ENCODE results near the gene NR1H3.

NR1H3 gene

GRCh38 chr11:47244448-47245350 lies 13.1 kb upstream of the NR1H3 start:
- H3K27me3 ChIP-seq (ENCODE audit: control insufficient read depth, insufficient read depth, low read length), result no peaks in the 10 kb centered on the region
- H3K4me3 ChIP-seq (ENCODE audit: low read depth, low read length), result no peak overlapping the region
- no peaks in the 10 kb centered on the region for H3K9me3 ChIP-seq (ENCODE audit: control insufficient read depth, insufficient read depth, low read depth, low read length)
- H3K4me1 ChIP-seq (ENCODE audit: control insufficient read depth, insufficient read depth, low read length), result peaks cover 4% of the 10 kb centered on the region; the same call in 1 of the 2 replicates
- H3K36me3 ChIP-seq (ENCODE audit: control insufficient read depth, insufficient read depth, low read length), result peaks cover 59% of the 10 kb centered on the region
- H3K27ac ChIP-seq (ENCODE audit: low read depth, low read length), result no peak overlapping the region
- H3K9ac ChIP-seq (ENCODE audit: low read length), result no peak overlapping the region

GRCh38 chr11:47245611-47246357 lies 12.0 kb upstream of the NR1H3 start:
- peaks cover 50% of the 10 kb centered on the region for H3K36me3 ChIP-seq (ENCODE audit: control insufficient read depth, insufficient read depth, low read length)
- H3K9ac ChIP-seq (ENCODE audit: low read length), result no peak overlapping the region
- H3K27ac ChIP-seq (ENCODE audit: low read depth, low read length), result no peak overlapping the region
- H3K27me3 ChIP-seq (ENCODE audit: control insufficient read depth, insufficient read depth, low read length), result no peaks in the 10 kb centered on the region
- H3K9me3 ChIP-seq (ENCODE audit: control insufficient read depth, insufficient read depth, low read depth, low read length), result no peaks in the 10 kb centered on the region
- peaks cover 4% of the 10 kb centered on the region; the same call in 1 of the 2 replicates for H3K4me1 ChIP-seq (ENCODE audit: control insufficient read depth, insufficient read depth, low read length)
- no peak overlapping the region for H3K4me3 ChIP-seq (ENCODE audit: low read depth, low read length)

GRCh38 chr11:47247502-47247901 lies 10.3 kb upstream of the NR1H3 start:
- no peaks in the 10 kb centered on the region for H3K9me3 ChIP-seq (ENCODE audit: control insufficient read depth, insufficient read depth, low read depth, low read length)
- H3K36me3 ChIP-seq (ENCODE audit: control insufficient read depth, insufficient read depth, low read length), result peaks cover 34% of the 10 kb centered on the region
- no peaks in the 10 kb centered on the region for H3K27me3 ChIP-seq (ENCODE audit: control insufficient read depth, insufficient read depth, low read length)
- H3K27ac ChIP-seq (ENCODE audit: low read depth, low read length), result no peak overlapping the region
- peaks cover 4% of the 10 kb centered on the region; the same call in 1 of the 2 replicates for H3K4me1 ChIP-seq (ENCODE audit: control insufficient read depth, insufficient read depth, low read length)
- peak overlapping the region; percentile 75 for H3K4me3 ChIP-seq (ENCODE audit: low read depth, low read length)
- no peak overlapping the region for H3K9ac ChIP-seq (ENCODE audit: low read length)

GRCh38 chr11:47248304-47248663 lies 9.5 kb upstream of the NR1H3 start:
- Histone ChIP-seq H3K27ac (ENCODE audit: low read depth, low read length) (peak overlapping the region; percentile 59; the same call in 1 of the 2 replicates), H3K4me1 (ENCODE audit: control insufficient read depth, insufficient read depth, low read length) (peaks cover 4% of the 10 kb centered on the region; the same call in 1 of the 2 replicates), H3K4me3 (ENCODE audit: low read depth, low read length) (peak overlapping the region; percentile 75), H3K9ac (ENCODE audit: low read length) (peak overlapping the region; percentile 94), H3K9me3 (ENCODE audit: control insufficient read depth, insufficient read depth, low read depth, low read length) (no peaks in the 10 kb centered on the region), H3K36me3 (ENCODE audit: control insufficient read depth, insufficient read depth, low read length) (peaks cover 26% of the 10 kb centered on the region), H3K27me3 (ENCODE audit: control insufficient read depth, insufficient read depth, low read length) (no peaks in the 10 kb centered on the region)

GRCh38 chr11:47248664-47249377 lies 9.0 kb upstream of the NR1H3 start, which contains the start of gene ACP2:
Gene ACP2, minus strand, starts transcription at chr11:47248814. Its CDS starts 25 bp downstream, at chr11:47248789.
- Histone ChIP-seq H3K9ac (ENCODE audit: low read length) (peak within 1 kb of the TSS; percentile 94), H3K4me1 (ENCODE audit: control insufficient read depth, insufficient read depth, low read length) (peaks cover 4% of the 10 kb centered on the region; the same call in 1 of the 2 replicates), H3K27me3 (ENCODE audit: control insufficient read depth, insufficient read depth, low read length) (no peaks in the 10 kb centered on the region), H3K9me3 (ENCODE audit: control insufficient read depth, insufficient read depth, low read depth, low read length) (no peaks in the 10 kb centered on the region), H3K27ac (ENCODE audit: low read depth, low read length) (peak within 1 kb of the TSS; percentile 59), H3K36me3 (ENCODE audit: control insufficient read depth, insufficient read depth, low read length) (peaks cover 24% of the 10 kb centered on the region), H3K4me3 (ENCODE audit: low read depth, low read length) (peak within 1 kb of the TSS; percentile 75)

GRCh38 chr11:47249378-47249715 lies 8.4 kb upstream of the NR1H3 start:
- Histone ChIP-seq H3K27me3 (ENCODE audit: control insufficient read depth, insufficient read depth, low read length) (no peaks in the 10 kb centered on the region), H3K36me3 (ENCODE audit: control insufficient read depth, insufficient read depth, low read length) (peaks cover 24% of the 10 kb centered on the region), H3K9ac (ENCODE audit: low read length) (peak overlapping the region; percentile 94), H3K27ac (ENCODE audit: low read depth, low read length) (no peak overlapping the region), H3K9me3 (ENCODE audit: control insufficient read depth, insufficient read depth, low read depth, low read length) (no peaks in the 10 kb centered on the region), H3K4me1 (ENCODE audit: control insufficient read depth, insufficient read depth, low read length) (peaks cover 4% of the 10 kb centered on the region; the same call in 1 of the 2 replicates), H3K4me3 (ENCODE audit: low read depth, low read length) (peak overlapping the region; percentile 75)

- peaks cover 9% of the 10 kb centered on the region; the same call in 1 of the 2 replicates for H3K4me1 ChIP-seq (ENCODE audit: control insufficient read depth, insufficient read depth, low read length)
- H3K4me3 ChIP-seq (ENCODE audit: low read depth, low read length), result no peak overlapping the region
- H3K9ac ChIP-seq (ENCODE audit: low read length), result no peak overlapping the region
- no peak overlapping the region for H3K27ac ChIP-seq (ENCODE audit: low read depth, low read length)
- peaks cover 6% of the 10 kb centered on the region; the same call in 1 of the 2 replicates for H3K36me3 ChIP-seq (ENCODE audit: control insufficient read depth, insufficient read depth, low read length)
- H3K27me3 ChIP-seq (ENCODE audit: control insufficient read depth, insufficient read depth, low read length), result no peaks in the 10 kb centered on the region
- H3K9me3 ChIP-seq (ENCODE audit: control insufficient read depth, insufficient read depth, low read depth, low read length), result no peaks in the 10 kb centered on the region
Measured at GRCh38 chr11:47251751-47252150, 6.0 kb upstream of the NR1H3 start.

- peaks cover 17% of the 10 kb centered on the region for H3K4me1 ChIP-seq (ENCODE audit: control insufficient read depth, insufficient read depth, low read length)
- no peak overlapping the region for H3K4me3 ChIP-seq (ENCODE audit: low read depth, low read length)
- H3K9ac ChIP-seq (ENCODE audit: low read length), result no peak overlapping the region
- H3K27me3 ChIP-seq (ENCODE audit: control insufficient read depth, insufficient read depth, low read length), result no peaks in the 10 kb centered on the region
- no peak overlapping the region for H3K27ac ChIP-seq (ENCODE audit: low read depth, low read length)
- H3K36me3 ChIP-seq (ENCODE audit: control insufficient read depth, insufficient read depth, low read length), result no peaks in the 10 kb centered on the region
- no peaks in the 10 kb centered on the region for H3K9me3 ChIP-seq (ENCODE audit: control insufficient read depth, insufficient read depth, low read depth, low read length)
Measured at GRCh38 chr11:47253660-47254059, 4.1 kb upstream of the NR1H3 start.

GRCh38 chr11:47254386-47254785 lies 3.4 kb upstream of the NR1H3 start:
- H3K36me3 ChIP-seq (ENCODE audit: control insufficient read depth, insufficient read depth, low read length), result no peaks in the 10 kb centered on the region
- no peak overlapping the region for H3K27ac ChIP-seq (ENCODE audit: low read depth, low read length)
- no peaks in the 10 kb centered on the region for H3K9me3 ChIP-seq (ENCODE audit: control insufficient read depth, insufficient read depth, low read depth, low read length)
- H3K9ac ChIP-seq (ENCODE audit: low read length), result no peak overlapping the region
- H3K4me1 ChIP-seq (ENCODE audit: control insufficient read depth, insufficient read depth, low read length), result peaks cover 23% of the 10 kb centered on the region
- H3K27me3 ChIP-seq (ENCODE audit: control insufficient read depth, insufficient read depth, low read length), result no peaks in the 10 kb centered on the region
- H3K4me3 ChIP-seq (ENCODE audit: low read depth, low read length), result no peak overlapping the region

GRCh38 chr11:47256374-47256773 lies 1.4 kb upstream of the NR1H3 start:
- Histone ChIP-seq H3K36me3 (ENCODE audit: control insufficient read depth, insufficient read depth, low read length) (peaks cover under 1% of the 10 kb centered on the region; the same call in 1 of the 2 replicates), H3K4me1 (ENCODE audit: control insufficient read depth, insufficient read depth, low read length) (peaks cover 27% of the 10 kb centered on the region), H3K27me3 (ENCODE audit: control insufficient read depth, insufficient read depth, low read length) (no peaks in the 10 kb centered on the region), H3K27ac (ENCODE audit: low read depth, low read length) (no peak overlapping the region), H3K4me3 (ENCODE audit: low read depth, low read length) (no peak overlapping the region), H3K9me3 (ENCODE audit: control insufficient read depth, insufficient read depth, low read depth, low read length) (no peaks in the 10 kb centered on the region), H3K9ac (ENCODE audit: low read length) (no peak overlapping the region)

Measured in HUES6 (cell line).